Stimulated activated CD4-positive, alpha-beta T cell treated with anti-CD3 and anti-CD28 coated beads, TNF-alpha, amount 100 ng/mL, for 24 hours (primary cell): ENCODE results near the gene LRRC3.

Experiments used
- DNase-seq, 3 experiments: peaks; one replicate each; pipeline ENCODE4 v3.0.0-alpha.2; 2020; ENCODE audit warnings: low read depth in 3 of 3

Gene LRRC3

DNA sequence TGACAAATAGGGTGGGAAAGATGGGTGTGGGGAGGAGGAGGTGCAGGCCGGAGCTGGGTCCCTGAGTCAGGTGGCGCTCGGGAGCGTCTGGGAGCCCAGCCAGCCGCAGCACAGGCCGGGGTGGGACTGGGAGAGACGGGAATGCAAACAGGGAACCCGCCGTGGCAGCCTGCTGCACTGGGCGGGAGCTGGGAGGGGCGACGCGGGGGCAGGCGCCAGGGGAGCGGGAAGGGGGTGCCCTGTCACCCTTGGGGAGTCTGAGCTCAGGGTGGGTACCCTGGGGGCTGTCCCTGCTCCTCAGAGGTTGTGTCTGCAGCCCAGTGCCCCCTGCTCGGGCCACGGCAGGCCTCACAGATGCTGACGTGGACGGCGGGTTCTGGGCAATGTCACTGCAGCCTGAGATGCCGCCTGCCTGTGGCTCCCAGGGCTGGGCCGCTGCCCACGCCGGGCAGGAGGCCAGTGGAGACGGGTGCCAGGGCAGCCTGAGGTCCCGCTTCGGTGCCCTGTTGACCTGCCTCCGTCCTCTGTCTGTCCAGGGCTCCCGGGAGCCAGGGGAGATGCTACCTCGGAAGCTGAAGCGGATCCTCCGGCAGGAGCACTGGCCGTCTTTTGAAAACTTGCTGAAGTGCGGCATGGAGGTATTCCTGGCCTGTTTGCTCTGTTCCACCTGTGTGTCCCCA lies 16.6 kb upstream of the LRRC3 start:
- DNase-seq: no peak

- no peak for DNase-seq
Observed at GRCh38 chr21:44439211-44439600, 16.1 kb upstream of the LRRC3 start.

GRCh38 chr21:44440241-44441040 lies 14.9 kb upstream of the LRRC3 start:
- no peak for DNase-seq

GRCh38 chr21:44441041-44441400 lies 14.3 kb upstream of the LRRC3 start:
- DNase-seq: no peak

- DNase-seq: no peak
Observed at GRCh38 chr21:44441581-44442265, 13.6 kb upstream of the LRRC3 start.

DNA sequence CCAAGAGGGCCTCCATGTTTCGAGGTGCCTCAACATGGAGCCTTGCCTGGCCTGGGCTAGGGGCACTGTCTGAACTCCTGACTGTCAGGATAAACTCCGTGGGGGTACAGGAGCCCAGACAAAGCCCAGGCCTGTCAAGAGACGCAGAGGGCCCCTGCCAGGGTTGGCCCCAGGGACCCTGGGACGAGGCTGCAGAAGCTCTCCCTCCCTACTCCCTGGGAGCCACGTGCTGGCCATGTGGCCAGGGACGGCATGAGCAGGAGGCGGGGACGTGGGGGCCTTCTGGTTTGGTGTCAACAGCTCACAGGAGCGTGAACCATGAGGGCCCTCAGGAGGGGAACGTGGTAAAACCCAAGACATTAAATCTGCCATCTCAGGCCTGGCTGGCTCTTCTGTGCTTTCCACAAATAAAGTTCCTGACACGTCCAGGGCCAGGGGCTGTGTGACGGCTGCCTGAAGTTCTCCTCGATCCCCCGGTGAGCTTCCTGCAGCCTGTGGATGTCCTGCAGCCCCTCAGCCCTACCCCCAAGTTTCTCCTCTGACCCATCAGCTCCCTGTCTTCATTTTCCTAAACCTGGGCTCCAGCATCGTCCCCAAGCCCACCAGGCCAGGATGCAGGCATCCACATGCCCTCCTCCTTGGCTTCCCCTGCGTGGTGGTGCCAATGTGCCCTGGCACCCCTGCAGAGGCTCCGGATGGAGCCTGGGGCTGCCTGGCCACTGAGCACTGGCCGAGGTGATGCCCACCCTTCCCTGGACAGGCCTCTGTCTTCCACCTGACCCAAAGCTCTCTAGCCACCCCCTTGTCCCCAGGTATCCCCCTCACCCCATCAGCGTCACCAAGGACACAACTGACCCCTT lies 12.8 kb upstream of the LRRC3 start:
- DNase-seq: no peak

- DNase-seq: no peak
Observed at GRCh38 chr21:44443291-44443890, 11.9 kb upstream of the LRRC3 start.

DNA sequence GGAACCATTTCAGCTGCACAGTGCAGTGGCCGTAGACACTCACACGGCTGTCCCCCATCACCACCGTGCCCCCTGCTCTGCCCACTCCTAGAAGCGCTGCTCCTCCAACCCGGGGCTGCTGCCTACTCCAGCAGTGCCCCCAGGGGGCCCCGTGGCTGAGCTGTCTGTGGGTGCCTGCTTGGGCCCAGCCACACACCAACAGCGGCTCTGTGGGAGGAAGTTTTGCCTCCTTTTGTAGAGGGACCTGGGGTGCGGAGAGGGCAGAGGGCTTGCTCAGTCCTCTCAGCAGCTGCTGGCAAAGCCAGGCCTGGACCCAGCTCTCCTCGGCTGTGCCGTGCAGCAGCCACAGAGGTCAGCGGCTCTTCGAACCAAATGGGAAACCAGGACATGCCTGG lies 11.4 kb upstream of the LRRC3 start:
- no peak for DNase-seq

- DNase-seq: no peak
Observed at GRCh38 chr21:44444286-44444931, 10.9 kb upstream of the LRRC3 start.

DNA sequence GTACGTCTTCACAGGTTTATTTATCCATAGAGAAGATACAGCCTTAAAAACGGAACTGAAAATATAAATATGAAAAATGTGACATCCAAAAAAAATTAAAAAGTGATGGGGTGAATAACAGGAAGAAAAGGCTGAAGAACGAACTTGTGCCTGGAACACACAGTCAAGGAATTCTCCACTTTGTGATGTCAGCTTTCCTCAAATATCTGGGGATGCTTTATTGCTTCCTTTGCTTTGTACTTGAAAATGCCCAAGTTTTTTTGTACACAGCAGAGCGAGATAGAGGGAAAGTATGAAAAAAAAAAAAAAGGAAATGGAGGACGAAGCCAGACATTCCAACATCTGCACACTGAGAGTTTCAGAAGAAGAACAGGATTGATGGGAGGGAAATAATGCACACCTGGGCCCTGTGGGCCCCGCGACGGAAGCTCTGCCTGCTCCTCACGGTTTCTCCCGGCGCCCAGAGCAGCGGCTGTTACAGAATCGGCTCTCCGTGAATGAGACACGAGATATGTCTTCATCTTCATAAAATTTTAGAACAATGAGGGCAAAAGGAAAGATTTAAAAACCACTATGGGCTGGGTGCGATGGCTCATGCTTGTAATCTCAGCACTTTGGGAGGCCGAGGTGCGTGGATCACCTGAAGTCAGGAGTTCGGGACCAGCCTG lies 10.0 kb upstream of the LRRC3 start:
- DNase-seq: no peak

- DNase-seq: no peak
Observed at GRCh38 chr21:44448651-44449131, 6.6 kb upstream of the LRRC3 start.

- DNase-seq: no peak
Observed at GRCh38 chr21:44449473-44450363, 5.6 kb upstream of the LRRC3 start.

GRCh38 chr21:44450402-44450801 lies 4.9 kb upstream of the LRRC3 start:
- no peak for DNase-seq

DNA sequence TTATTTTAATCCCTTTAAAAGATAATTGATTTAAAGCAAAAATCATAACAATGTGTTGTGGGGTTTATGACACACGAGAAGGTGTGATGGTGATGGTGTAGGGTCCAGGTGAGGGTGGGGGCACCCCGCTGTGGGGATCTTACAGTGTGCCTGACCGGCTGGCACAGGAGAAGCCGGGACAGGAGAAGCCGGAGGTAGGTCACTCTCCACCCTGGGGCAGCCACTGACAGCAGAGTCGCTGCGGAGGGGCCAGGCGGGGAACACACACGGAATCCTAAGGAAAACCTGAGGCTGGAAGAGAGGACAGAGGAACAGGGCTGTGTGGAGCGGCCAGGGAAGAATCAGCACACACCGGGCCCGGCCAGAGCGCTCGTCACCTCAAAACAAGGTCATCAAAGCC lies 4.3 kb upstream of the LRRC3 start:
- no peak for DNase-seq

- no peak for DNase-seq
Observed at GRCh38 chr21:44453120-44453519, 2.2 kb upstream of the LRRC3 start.

DNA sequence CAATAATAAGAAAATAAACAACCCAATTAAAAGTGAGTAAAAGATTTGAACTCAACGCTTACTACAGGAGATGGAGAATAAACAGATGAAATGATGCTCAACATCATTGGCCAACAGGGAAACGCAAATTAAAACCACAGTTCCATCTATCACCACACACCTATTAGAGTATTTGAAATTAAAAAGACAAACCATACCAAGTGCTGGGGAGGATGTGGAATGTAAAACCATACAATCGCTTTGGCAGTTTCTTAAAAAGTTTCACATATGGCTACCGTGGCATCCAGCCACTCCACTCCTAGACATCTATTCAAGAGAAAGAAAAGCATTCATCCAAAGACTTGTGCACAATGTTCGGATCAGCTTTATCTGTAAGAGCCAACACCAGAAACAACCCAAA lies 1.3 kb upstream of the LRRC3 start:
- DNase-seq: no peak

GRCh38 chr21:44455524-44456213 lies 359 bp downstream of the LRRC3 start:
- DNase-seq: peak in 1 of 3 experiments; percentile 32

- no peak for DNase-seq
Observed at GRCh38 chr21:44456214-44456914, 1.1 kb downstream of the LRRC3 start.
